Endothelial cell of umbilical vein (primary cell): ENCODE data around the gene CCNJ. TPM values are rescaled to one million over a fixed set of nuclear protein-coding genes. Genes with fewer than 3 reads are reported as not detected.

ENCODE experiments used
- BruUV-seq: library from RNA; stranded (reverse); fragments of 400-500 nt; replicated peaks from 2 replicates; lab custom pipeline; 2021; lab: Mats Ljungman, UMichigan
- CTCF ChIA-PET: fragments of 300-600, 350-600 bp; sonication (Branson Sonifier 250); formaldehyde crosslinking; loops from one replicate; lab custom pipeline; 2021; ENCODE audit warnings: antibody characterized with exemption, inconsistent platforms; lab: Charles Lee
- POLR2A ChIA-PET: fragments of 300-600, 350-600 bp; sonication (Branson Sonifier 250); formaldehyde crosslinking; loops from one replicate; lab custom pipeline; 2021; ENCODE audit warnings: antibody characterized with exemption, inconsistent platforms; lab: Charles Lee
- DNase-seq: peaks from one replicate; pipeline ENCODE4 v3.0.0-alpha.2; 2011; ENCODE audit warnings: low read depth, low spot score
- FAIRE-seq: peaks from 2 replicates; lab custom pipeline; 2011; peaks lifted over from hg19 to GRCh38; lab: Jason Lieb, UNC
- H2AFZ ChIP-seq: 2 replicates; pipeline ENCODE4 v1.6.0; 2012; ENCODE audit warnings: low read depth, low read length, control low read depth, inconsistent platforms
- H3K27ac ChIP-seq: 2 replicates; pipeline ENCODE4 v1.5.1; 2011; ENCODE audit warnings: low read depth, mild to moderate bottlenecking, control low read depth, low read length, moderate library complexity; ENCODE audit not compliant: insufficient read depth
- H3K27me3 ChIP-seq, 2 experiments: 2 replicates each; pipeline versions ENCODE4 v1.6.0 to v1.6.1; 2011; ENCODE audit warnings: low read length in 2 of 2, mixed read lengths in 1 of 2; ENCODE audit not compliant: control insufficient read depth in 2 of 2, insufficient read depth in 2 of 2
- H3K36me3 ChIP-seq, 2 experiments: 2 replicates in 1 of 2; 3 replicates in 1 of 2; pipeline ENCODE4 v1.5.1; 2011; ENCODE audit warnings: low read length in 2 of 2, mild to moderate bottlenecking in 1 of 2, moderate library complexity in 1 of 2; ENCODE audit not compliant: control insufficient read depth in 2 of 2, insufficient read depth in 2 of 2; ENCODE audit errors: extremely low read depth in 1 of 2
- H3K4me1 ChIP-seq: 3 replicates; pipeline ENCODE4 v1.5.1; 2011; ENCODE audit warnings: mild to moderate bottlenecking, low read length; ENCODE audit not compliant: control insufficient read depth, insufficient read depth; ENCODE audit errors: extremely low read depth
- H3K4me2 ChIP-seq: 2 replicates; pipeline ENCODE4 v1.6.1; 2011; ENCODE audit warnings: low read length, control low read depth, mixed read lengths; ENCODE audit not compliant: insufficient read depth
- H3K4me3 ChIP-seq, 3 experiments: fragments of 200-600 bp in 1 of 3; sonication (generic), shearing (Covaris generic) in 1 of 3; replicated peaks in 1 of 3; 2 replicates each; pipeline ENCODE4 v1.5.1; 2011 to 2016; ENCODE audit warnings: control low read depth in 3 of 3, low read length in 3 of 3, mild to moderate bottlenecking in 2 of 3, inconsistent platforms in 1 of 3, low read depth in 1 of 3, moderate library complexity in 1 of 3; ENCODE audit not compliant: insufficient read depth in 1 of 3
- H3K79me2 ChIP-seq: 2 replicates; pipeline ENCODE4 v1.6.0; 2012; ENCODE audit warnings: low read length, inconsistent platforms; ENCODE audit not compliant: control insufficient read depth, insufficient read depth
- H3K9ac ChIP-seq: replicated peaks from 2 replicates; pipeline ENCODE3; 2011; ENCODE audit warnings: low read length, control low read depth; ENCODE audit not compliant: insufficient read depth; ENCODE audit errors: extremely low read depth
- H3K9me1 ChIP-seq: replicated peaks from 3 replicates; pipeline ENCODE4 v1.6.0; 2011; ENCODE audit warnings: mild to moderate bottlenecking, low read length; ENCODE audit not compliant: control insufficient read depth, insufficient read depth; ENCODE audit errors: extremely low read depth
- H3K9me3 ChIP-seq: replicated peaks from 2 replicates; pipeline ENCODE4 v1.5.1; 2012; ENCODE audit warnings: low read length, inconsistent platforms; ENCODE audit not compliant: control insufficient read depth, insufficient read depth
- H4K20me1 ChIP-seq: replicated peaks from 2 replicates; pipeline ENCODE3; 2011; ENCODE audit warnings: mild to moderate bottlenecking, low read length; ENCODE audit not compliant: control insufficient read depth, insufficient read depth; ENCODE audit errors: extremely low read depth
- CTCF ChIP-seq, 2 donors: IDR thresholded peaks; 1 replicate in 1 of 2; 2 replicates in 1 of 2; pipeline ENCODE4 v1.5.1; 2011; ENCODE audit warnings: low read length in 2 of 2, mild to moderate bottlenecking in 2 of 2, moderate library complexity in 2 of 2, control low read depth in 1 of 2, inconsistent platforms in 1 of 2, low read depth in 1 of 2; ENCODE audit not compliant: insufficient read depth in 1 of 2; ENCODE audit errors: extremely low read depth in 1 of 2
- EZH2 ChIP-seq: IDR thresholded peaks from 2 replicates; pipeline ENCODE4 v1.6.1; 2012; ENCODE audit warnings: borderline replicate concordance, low read depth, mild to moderate bottlenecking, moderate library complexity, low read length, inconsistent platforms; ENCODE audit not compliant: severe bottlenecking
- FOS ChIP-seq: IDR thresholded peaks from 2 replicates; pipeline ENCODE4 v1.6.1; 2011; ENCODE audit warnings: mild to moderate bottlenecking, low read length, moderate library complexity, borderline replicate concordance; ENCODE audit not compliant: insufficient read depth
- GATA2 ChIP-seq: IDR thresholded peaks from 2 replicates; pipeline ENCODE4 v1.7.0; 2011; ENCODE audit warnings: low read depth, mild to moderate bottlenecking, moderate library complexity, mixed read lengths, low read length; ENCODE audit not compliant: insufficient read length, insufficient read depth
- JUN ChIP-seq: IDR thresholded peaks from 2 replicates; pipeline ENCODE4 v1.6.1; 2011; ENCODE audit warnings: borderline replicate concordance, low read depth; ENCODE audit not compliant: insufficient read length, insufficient read depth
- MAX ChIP-seq: IDR thresholded peaks from 2 replicates; pipeline ENCODE4 v1.6.1; 2011; ENCODE audit not compliant: insufficient read depth, insufficient read length
- MYC ChIP-seq: IDR thresholded peaks from one replicate; pipeline ENCODE4 v1.6.1; 2011; ENCODE audit warnings: mild to moderate bottlenecking, low read depth, low read length
- POLR2A ChIP-seq: IDR thresholded peaks from 2 replicates; pipeline ENCODE4 v1.6.1; 2012; ENCODE audit warnings: low read depth, mild to moderate bottlenecking, control low read depth, low read length
- POLR2AphosphoS5 ChIP-seq: IDR thresholded peaks from 2 replicates; pipeline ENCODE4 v1.6.1; 2012; ENCODE audit warnings: low read depth, mild to moderate bottlenecking, control low read depth, low read length, moderate library complexity; ENCODE audit not compliant: insufficient read depth
- dilution Hi-C: fragments of 300-500 bp; cut with MboI; formaldehyde crosslinking; loops from one replicate; pipeline ENCODE4 v1.15.0; 2019; ENCODE audit warnings: low sequenced_read_pairs; ENCODE audit not compliant: extremely low pct_ligation_motif_present
- intact Hi-C: fragments of 100-400 bp; cut with micrococcal nuclease; formaldehyde crosslinking; loops from one replicate; pipeline ENCODE4 v1.10.0; 2022
- polyA plus RNA-seq, 4 experiments: library from polyadenylated mRNA; depleted of rRNA in 3 of 4; stranded (reverse) in 3 of 4; unstranded in 1 of 4; fragments of >200 nt; gene quantifications; 2 replicates each; pipeline versions ENCODE4 v1.2.1 to v1.2.3, GENCODE V29; 2011 to 2012; ENCODE audit warnings: missing spikeins in 1 of 4
- total RNA-seq: library from RNA; stranded (reverse); gene quantifications from 2 replicates; pipeline ENCODE4 v1.2.3, GENCODE V29; 2021

The CCNJ gene
- total and polyA plus RNA-seq, 2 donors (not counting 3 experiments of a cell fraction or from before 2014, with no cell fraction given): 25.5 to 27.6 TPM

DNA sequence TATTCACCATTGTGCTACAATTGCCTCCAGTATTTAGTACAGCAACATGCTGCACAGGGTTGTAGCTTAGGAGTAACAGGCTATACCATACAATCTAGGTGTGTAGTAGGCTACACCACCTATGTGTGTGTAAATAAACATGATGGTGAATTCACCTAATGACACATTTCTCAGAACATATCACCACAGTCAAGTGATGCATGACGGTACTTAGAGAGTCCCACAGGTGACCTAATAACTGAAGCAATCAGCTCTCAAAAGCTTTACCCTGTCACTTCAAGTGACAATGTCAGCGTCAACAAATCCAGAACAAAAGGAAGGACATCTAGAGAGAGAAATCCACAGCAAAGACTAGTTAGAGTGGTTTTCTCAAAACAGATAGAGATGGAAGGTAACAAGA, 38.8 kb downstream of the CCNJ start:
- no peak overlapping the region for H3K4me3 ChIP-seq
- POLR2A ChIA-PET: no interaction called here
- no peak for FAIRE-seq
- TF ChIP-seq POLR2A (no peak), FOS (no peak), GATA2 (no peak), MYC (no peak), EZH2 (no peak), POLR2AphosphoS5 (no peak), CTCF (IDR thresholded peaks at IDR 0.05; ENCODE audit: extremely low read depth in 1 of 2, insufficient read depth in 1 of 2, low read depth in 1 of 2, low read length in 2 of 2) (no peak), MAX (no peak), JUN (no peak)
- CTCF ChIA-PET: interaction anchor here (0.6 to 1.5 kb wide), 2 partner anchors 12 to 65 kb away, joined by 3 to 6 read pairs; no protein-coding TSS in a partner anchor
- no peak for DNase-seq
- intact Hi-C loops: no loop called here
- no peaks in the 10 kb centered on the region for H3K9me1 ChIP-seq
- dilution Hi-C loops: no loop called here
- H3K79me2 ChIP-seq: no peaks in the 10 kb centered on the region
- H4K20me1 ChIP-seq: no peaks in the 10 kb centered on the region
- no TSS peak for BruUV-seq
- H3K36me3 ChIP-seq: no peaks in the 10 kb centered on the region
- H3K4me2 ChIP-seq: no peak overlapping the region
- H3K27ac ChIP-seq: no peak overlapping the region
- no peak overlapping the region for H2AFZ ChIP-seq
- no peaks in the 10 kb centered on the region for H3K4me1 ChIP-seq
- H3K27me3 ChIP-seq: no peaks in the 10 kb centered on the region
- no peaks in the 10 kb centered on the region for H3K9me3 ChIP-seq
- H3K9ac ChIP-seq: no peak overlapping the region
